Psoas muscle (tissue), 7 donors: Measurements from ENCODE around the gene MTCL3.

Source experiments
- ATAC-seq, 4 donors: fragments of 200-7000 bp; cut with Tn5 transposase; one replicate each; pipeline ENCODE4 v1.9.1; 2020; ENCODE audit warnings: moderate library complexity in 3 of 4, mild to moderate bottlenecking in 2 of 4
- DNase-seq, 2 donors: peaks; one replicate each; pipeline ENCODE4 v3.0.0-alpha.2; 2020
- H3K27ac ChIP-seq: fragments of 200-600 bp; one replicate; pipeline ENCODE4 v1.8.0; 2022
- H3K27me3 ChIP-seq, 3 donors: fragments of 200-600 bp in 1 of 3; one replicate each; pipeline versions ENCODE4 v1.6.1 to v1.8.0; 2013 to 2022; ENCODE audit warnings: low read length in 2 of 3, mild to moderate bottlenecking in 2 of 3, moderate library complexity in 1 of 3; ENCODE audit not compliant: insufficient read depth in 3 of 3
- H3K36me3 ChIP-seq, 2 donors: fragments of 200-600 bp in 1 of 2; one replicate each; pipeline versions ENCODE4 v1.6.1 to v1.8.0; 2013 to 2022; ENCODE audit warnings: low read depth in 1 of 2, mild to moderate bottlenecking in 1 of 2, moderate library complexity in 1 of 2; ENCODE audit not compliant: insufficient read depth in 1 of 2
- H3K4me1 ChIP-seq: fragments of 200-600 bp; one replicate; pipeline ENCODE4 v1.8.0; 2022
- H3K4me3 ChIP-seq: fragments of 200-600 bp; one replicate; pipeline ENCODE4 v1.8.0; 2022; ENCODE audit warnings: mild to moderate bottlenecking
- H3K9me3 ChIP-seq: fragments of 200-600 bp; one replicate; pipeline ENCODE4 v1.8.0; 2022
- WGBS, 3 donors: extraction: QIAGEN DNeasy Blood & Tissue Kit; methylation state at CpG; one replicate each; pipeline versions ENCODE4 v1.1.6 to v1.1.7; 2013; 5-methylcytosine and 5-hydroxymethylcytosine counted together
- intact Hi-C, 2 donors: fragments of 100-400 bp; cut with DNase I; formaldehyde crosslinking; loops; one replicate each; pipeline versions ENCODE4 v1.11.0 to v1.14.2; 2022
- TF ChIP-seq, protein P1 (sequence below): fragments of 200-600 bp; IDR thresholded peaks from one replicate; pipeline ENCODE4 v1.8.0; 2022; ENCODE audit warnings: antibody characterized with exemption
- donor health status: healthy with polysubstance abuse.
- donor health status: DM: no; HTN: no; CAD: no; lungs with moderate emphysema.
- donor health status: Bipolar disorder and iron deficiency.
- donor health status: healthy.
- donor health status: DM: yes; HTN: yes; CAD: no.
- donor health status: DM: no; HTN: no; CAD: no.
- donor health status: DM: yes; HTN: yes; CAD: no.

MTCL3 gene

DNA sequence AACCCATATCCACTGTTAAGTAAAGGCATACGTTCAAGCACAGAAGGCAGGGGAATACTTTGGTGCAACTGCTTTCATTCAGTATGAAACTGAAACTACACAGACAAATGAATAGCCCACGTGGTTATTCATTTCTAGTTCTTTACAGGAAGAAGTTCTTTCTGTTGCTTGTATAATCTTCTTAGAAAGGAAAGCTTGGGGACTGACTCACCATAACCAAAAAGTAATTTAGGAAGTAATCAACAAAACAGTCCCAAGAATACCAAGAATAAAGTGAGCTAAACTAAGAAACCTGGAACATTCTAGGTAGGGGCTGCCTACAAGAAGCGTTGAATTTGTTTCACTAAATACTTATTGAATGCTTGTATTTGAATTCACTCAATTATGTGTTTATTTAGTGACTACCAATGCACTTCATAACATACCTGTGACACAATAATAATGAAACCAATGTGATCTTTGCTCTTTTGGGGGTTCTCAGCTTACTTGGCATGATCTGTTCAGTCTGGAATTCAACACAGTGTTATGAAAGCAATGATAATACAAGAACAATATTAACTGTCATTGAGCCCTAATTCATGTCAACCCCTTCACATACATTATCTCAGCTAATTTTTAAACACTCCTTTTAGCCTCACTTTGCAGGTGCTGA, 34.8 kb downstream of the MTCL3 start:
- intact Hi-C loops, result no loop called here
- no peak for ATAC-seq
- TF ChIP-seq, protein P1, sequence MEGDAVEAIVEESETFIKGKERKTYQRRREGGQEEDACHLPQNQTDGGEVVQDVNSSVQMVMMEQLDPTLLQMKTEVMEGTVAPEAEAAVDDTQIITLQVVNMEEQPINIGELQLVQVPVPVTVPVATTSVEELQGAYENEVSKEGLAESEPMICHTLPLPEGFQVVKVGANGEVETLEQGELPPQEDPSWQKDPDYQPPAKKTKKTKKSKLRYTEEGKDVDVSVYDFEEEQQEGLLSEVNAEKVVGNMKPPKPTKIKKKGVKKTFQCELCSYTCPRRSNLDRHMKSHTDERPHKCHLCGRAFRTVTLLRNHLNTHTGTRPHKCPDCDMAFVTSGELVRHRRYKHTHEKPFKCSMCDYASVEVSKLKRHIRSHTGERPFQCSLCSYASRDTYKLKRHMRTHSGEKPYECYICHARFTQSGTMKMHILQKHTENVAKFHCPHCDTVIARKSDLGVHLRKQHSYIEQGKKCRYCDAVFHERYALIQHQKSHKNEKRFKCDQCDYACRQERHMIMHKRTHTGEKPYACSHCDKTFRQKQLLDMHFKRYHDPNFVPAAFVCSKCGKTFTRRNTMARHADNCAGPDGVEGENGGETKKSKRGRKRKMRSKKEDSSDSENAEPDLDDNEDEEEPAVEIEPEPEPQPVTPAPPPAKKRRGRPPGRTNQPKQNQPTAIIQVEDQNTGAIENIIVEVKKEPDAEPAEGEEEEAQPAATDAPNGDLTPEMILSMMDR, result no peak
- Histone ChIP-seq H3K36me3 (no peaks in the 10 kb centered on the region), H3K4me3 (peak overlapping the region; percentile 26), H3K9me3 (no peaks in the 10 kb centered on the region), H3K4me1 (peaks cover 10% of the 10 kb centered on the region), H3K27ac (no peak overlapping the region), H3K27me3 (no peaks in the 10 kb centered on the region)
- DNase-seq, result no peak
- 26 to 33% (median 28%) methylated on average over 3 of the region's 3 CpGs for whole genome bisulfite sequencing, 3 donors

DNA sequence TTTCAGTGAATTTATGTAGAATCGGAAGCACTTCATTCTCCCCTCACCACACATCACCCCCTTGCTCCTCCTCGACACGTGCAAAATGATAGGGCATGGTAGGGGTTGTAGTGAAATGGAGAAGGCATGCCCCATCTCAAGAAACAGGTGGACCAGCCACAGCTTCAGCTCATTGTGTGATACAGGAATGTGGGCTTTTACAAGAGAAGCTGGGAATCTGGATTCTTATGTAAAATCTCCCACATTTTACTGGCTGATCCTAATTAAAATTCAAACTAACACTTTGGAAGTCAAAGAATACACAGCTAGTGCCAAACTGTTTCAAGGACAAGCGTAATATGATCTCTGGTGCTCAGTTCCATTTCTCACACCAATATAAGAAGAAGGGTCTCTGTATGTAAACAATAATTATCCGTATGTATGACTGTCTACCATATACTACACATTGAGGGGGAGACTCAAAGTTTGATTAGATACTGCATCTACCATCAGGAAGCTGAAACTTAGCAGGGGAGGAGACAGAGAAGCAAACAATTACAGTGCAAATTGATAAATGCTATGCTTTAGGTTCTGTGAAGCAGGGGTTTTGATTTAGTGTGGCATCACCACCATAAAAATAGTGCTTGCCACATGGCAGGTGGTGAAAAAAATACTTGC, 35.6 kb downstream of the MTCL3 start:
- ATAC-seq (no peak), DNase-seq (no peak)
- TF ChIP-seq, protein P1, result no peak
- H3K4me3 ChIP-seq, result peak overlapping the region; percentile 26
- no peak overlapping the region for H3K27ac ChIP-seq
- no peaks in the 10 kb centered on the region for H3K9me3 ChIP-seq
- intact Hi-C loops, result no loop called here
- H3K27me3 ChIP-seq, result no peaks in the 10 kb centered on the region
- WGBS, 3 donors, result 53 to 64% (median 53%) methylated on average over 5 of the region's 5 CpGs
- H3K36me3 ChIP-seq, result no peaks in the 10 kb centered on the region
- peaks cover 10% of the 10 kb centered on the region for H3K4me1 ChIP-seq

DNA sequence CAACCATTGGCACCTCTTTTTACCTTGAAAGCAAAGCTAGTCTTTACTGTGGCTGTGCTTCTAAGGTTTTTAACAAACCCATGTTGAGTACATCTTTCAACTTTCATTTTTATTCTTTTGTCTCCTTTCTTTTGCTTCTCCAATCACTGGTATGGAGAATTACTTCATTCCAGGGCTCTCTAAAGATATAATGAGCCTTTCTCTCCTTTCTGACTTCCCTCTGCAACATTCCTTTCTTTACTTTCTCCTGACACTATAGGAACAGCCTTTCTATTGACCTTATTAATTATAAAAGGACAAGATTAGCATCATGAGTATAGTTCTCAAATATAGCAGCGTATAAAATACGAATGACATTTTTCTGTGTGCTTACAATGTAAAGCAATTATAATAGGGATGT, 36.8 kb downstream of the MTCL3 start:
- ATAC-seq, result no peak
- WGBS, 3 donors, result 93 to 98% (median 96%) methylated on average over 2 of the region's 2 CpGs

DNA sequence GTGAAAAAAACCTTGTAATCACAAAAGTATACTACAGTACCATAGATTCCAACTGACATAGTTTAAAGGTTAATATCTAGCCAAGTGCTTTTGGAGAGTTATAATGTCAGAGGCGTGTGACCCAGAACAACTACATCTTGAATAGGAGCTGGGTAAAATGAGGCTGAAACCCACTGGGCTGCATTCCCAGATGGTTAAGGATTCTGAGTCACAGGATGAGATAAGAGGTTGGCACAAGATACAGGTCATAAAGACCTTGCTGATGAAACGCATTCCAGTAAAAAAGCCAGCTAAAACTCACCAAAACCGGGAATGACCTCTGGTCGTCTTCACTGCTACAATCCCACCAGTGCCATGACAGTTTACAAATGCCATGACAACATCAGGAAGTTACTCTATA, 37.5 kb downstream of the MTCL3 start:
- H3K36me3 ChIP-seq, result no peaks in the 10 kb centered on the region
- H3K4me1 ChIP-seq, result peaks cover 10% of the 10 kb centered on the region
- intact Hi-C loops, result no loop called here
- H3K27me3 ChIP-seq, result no peaks in the 10 kb centered on the region
- TF ChIP-seq, protein P1, result no peak
- no peak overlapping the region for H3K4me3 ChIP-seq
- H3K27ac ChIP-seq, result no peak overlapping the region
- no peaks in the 10 kb centered on the region for H3K9me3 ChIP-seq
- 35 to 53% (median 40%) methylated on average over 4 of the region's 4 CpGs for WGBS, 3 donors
- no peak for DNase-seq
- ATAC-seq, result no peak

More for the DNA sequence above, 36.8 kb downstream of the MTCL3 start:
- TF ChIP-seq, protein P1, result no peak
- no peak for DNase-seq
- intact Hi-C loops, result no loop called here
- no peaks in the 10 kb centered on the region for H3K36me3 ChIP-seq
- no peak overlapping the region for H3K27ac ChIP-seq
- H3K9me3 ChIP-seq, result no peaks in the 10 kb centered on the region
- H3K4me3 ChIP-seq, result no peak overlapping the region
- H3K27me3 ChIP-seq, result no peaks in the 10 kb centered on the region
- H3K4me1 ChIP-seq, result peaks cover 10% of the 10 kb centered on the region
